WTC11 (cell line): Measurements from ENCODE around the gene CHRM4. TPM values are rescaled to one million over a fixed set of nuclear protein-coding genes. Genes with fewer than 3 reads are reported as not detected.

ENCODE experiments used
- ATAC-seq: fragments of 200-7000 bp; cut with Tn5 transposase; 2 replicates; pipeline ENCODE4 v1.10.0; 2021; ENCODE audit warnings: mild to moderate bottlenecking, moderate library complexity
- CTCF ChIA-PET: fragments of 300-600 bp; sonication (Branson Sonifier 250); formaldehyde crosslinking; loops from one replicate; lab custom pipeline; 2021; ENCODE audit warnings: antibody characterized with exemption; lab: Charles Lee
- POLR2A ChIA-PET: fragments of 350-600 bp; sonication (Branson Sonifier 250); formaldehyde crosslinking; loops from one replicate; lab custom pipeline; 2021; ENCODE audit warnings: antibody characterized with exemption; lab: Charles Lee
- DNase-seq: peaks from one replicate; pipeline ENCODE4 v3.0.0; 2021; ENCODE audit warnings: low spot score
- H3K27ac Mint-ChIP-seq: 2 replicates; pipeline ENCODE4 v1.8.0; 2021; ENCODE audit warnings: mixed read lengths
- H3K27me3 Mint-ChIP-seq: 2 replicates; pipeline ENCODE4 v1.8.0; 2021; ENCODE audit warnings: low read depth, mild to moderate bottlenecking, moderate library complexity, mixed read lengths
- H3K36me3 Mint-ChIP-seq: 2 replicates; pipeline ENCODE4 v1.8.0; 2021; ENCODE audit warnings: mixed read lengths
- H3K4me1 Mint-ChIP-seq: 2 replicates; pipeline ENCODE4 v1.8.0; 2022; ENCODE audit warnings: mixed read lengths
- H3K4me3 Mint-ChIP-seq: 2 replicates; pipeline ENCODE4 v1.8.0; 2021; ENCODE audit warnings: mild to moderate bottlenecking, moderate library complexity, mixed read lengths
- H3K9me3 Mint-ChIP-seq: 2 replicates; pipeline ENCODE4 v1.8.0; 2021; ENCODE audit warnings: mixed read lengths
- AFF4 ChIP-seq: sonication (generic); formaldehyde crosslinking; IDR thresholded peaks from 2 replicates; pipeline ENCODE4 v1.8.1; 2023; ENCODE audit warnings: mild to moderate bottlenecking, missing genetic modification reagents, borderline replicate concordance
- ATF1 ChIP-seq: sonication (generic); formaldehyde crosslinking; IDR thresholded peaks from 2 replicates; pipeline ENCODE4 v1.8.1; 2023; ENCODE audit warnings: mild to moderate bottlenecking, moderate library complexity, missing genetic modification reagents
- CREM ChIP-seq: sonication (generic); formaldehyde crosslinking; IDR thresholded peaks from 2 replicates; pipeline ENCODE4 v1.8.1; 2022; ENCODE audit warnings: mild to moderate bottlenecking, missing genetic modification reagents, moderate library complexity
- CTCF ChIP-seq: fragments of 200-600 bp; IDR thresholded peaks from 2 replicates; pipeline ENCODE4 v1.8.0; 2022; ENCODE audit warnings: antibody characterized with exemption
- E2F5 ChIP-seq: sonication (generic); formaldehyde crosslinking; IDR thresholded peaks from 2 replicates; pipeline ENCODE4 v1.8.1; 2022; ENCODE audit warnings: mild to moderate bottlenecking, moderate library complexity, missing genetic modification reagents
- EMX1 ChIP-seq: fragments of 250-450 bp; sonication (Bioruptor Pico); IDR thresholded peaks from 2 replicates; pipeline ENCODE4 v1.8.0; 2021; ENCODE audit warnings: mild to moderate bottlenecking
- FOXJ3 ChIP-seq: sonication (generic); formaldehyde crosslinking; IDR thresholded peaks from 2 replicates; pipeline ENCODE4 v1.9.0; 2021; ENCODE audit warnings: missing genetic modification reagents, mild to moderate bottlenecking, borderline replicate concordance
- FOXP1 ChIP-seq: sonication (generic); formaldehyde crosslinking; IDR thresholded peaks from 2 replicates; pipeline ENCODE4 v1.8.0; 2022; ENCODE audit warnings: missing genetic modification reagents, mild to moderate bottlenecking, moderate library complexity, borderline replicate concordance
- GABPB1 ChIP-seq: sonication (generic); formaldehyde crosslinking; IDR thresholded peaks from 2 replicates; pipeline ENCODE4 v1.8.1; 2023; ENCODE audit warnings: mild to moderate bottlenecking, missing genetic modification reagents
- HMGXB4 ChIP-seq: sonication (generic); formaldehyde crosslinking; IDR thresholded peaks from 2 replicates; pipeline ENCODE4 v1.8.1; 2023; ENCODE audit warnings: mild to moderate bottlenecking, moderate library complexity, missing genetic modification reagents
- NFYB ChIP-seq: sonication (generic); formaldehyde crosslinking; conservative IDR thresholded peaks from 2 replicates; pipeline ENCODE4 v1.8.0; 2022; ENCODE audit warnings: low read depth, missing genetic modification reagents
- NR3C1 ChIP-seq: sonication (generic); formaldehyde crosslinking; conservative IDR thresholded peaks from 2 replicates; pipeline ENCODE4 v1.8.1; 2023; ENCODE audit warnings: low read depth, mild to moderate bottlenecking, missing genetic modification reagents
- PRRX2 ChIP-seq: fragments of 250-450 bp; sonication (Bioruptor Pico); IDR thresholded peaks from 2 replicates; pipeline ENCODE4 v1.8.0; 2021; ENCODE audit warnings: mild to moderate bottlenecking
- RORB ChIP-seq: fragments of 250-450 bp; sonication (Bioruptor Pico); IDR thresholded peaks from 2 replicates; pipeline ENCODE4 v1.9.0; 2021; ENCODE audit warnings: mild to moderate bottlenecking
- STAT6 ChIP-seq: sonication (generic); formaldehyde crosslinking; conservative IDR thresholded peaks from 2 replicates; pipeline ENCODE4 v1.8.1; 2023; ENCODE audit warnings: mild to moderate bottlenecking, low read depth, missing genetic modification reagents, moderate library complexity
- TEAD1 ChIP-seq: sonication (generic); formaldehyde crosslinking; IDR thresholded peaks from 2 replicates; pipeline ENCODE4 v1.8.0; 2022; ENCODE audit warnings: mild to moderate bottlenecking, missing genetic modification reagents
- ZNF121 ChIP-seq: sonication (generic); formaldehyde crosslinking; IDR thresholded peaks from 2 replicates; pipeline ENCODE4 v1.8.0; 2023; ENCODE audit warnings: missing genetic modification reagents
- ZNF232 ChIP-seq: sonication (generic); formaldehyde crosslinking; IDR thresholded peaks from 2 replicates; pipeline ENCODE4 v1.8.0; 2022; ENCODE audit warnings: mild to moderate bottlenecking, missing genetic modification reagents
- ZNF317 ChIP-seq: sonication (generic); formaldehyde crosslinking; IDR thresholded peaks from 2 replicates; pipeline ENCODE4 v1.8.1; 2023; ENCODE audit warnings: low read depth, mild to moderate bottlenecking, moderate library complexity, missing genetic modification reagents, borderline replicate concordance
- ZNF423 ChIP-seq: fragments of 250-450 bp; sonication (Bioruptor Pico); IDR thresholded peaks from 2 replicates; pipeline ENCODE4 v2.1.2; 2022; ENCODE audit warnings: mild to moderate bottlenecking, moderate library complexity
- ZSCAN18 ChIP-seq: fragments of 250-450 bp; sonication (Bioruptor Pico); IDR thresholded peaks from 2 replicates; pipeline ENCODE4 v2.1.2; 2022; ENCODE audit warnings: mild to moderate bottlenecking, moderate library complexity
- total RNA-seq: library from RNA; stranded (reverse); gene quantifications from 3 replicates; pipeline ENCODE4 v1.2.3, GENCODE V29; 2021

The CHRM4 gene
- total RNA-seq, 1 experiment from 2014 or later = 0.85 TPM

GRCh38 chr11:46353698-46354097, 37.9 kb downstream of the CHRM4 start (continued):
- TF ChIP-seq HMGXB4 = no peak
- TF ChIP-seq E2F5 (CRISPR knock-in tag) = no peak
- TF ChIP-seq ZNF317 (CRISPR knock-in tag) = no peak
- TF ChIP-seq TEAD1 = no peak
- TF ChIP-seq ZNF121 (CRISPR knock-in tag) = no peak
- no peak for TF ChIP-seq NR3C1 (CRISPR knock-in tag)
- no peak for TF ChIP-seq ZSCAN18 (CRISPR knock-in tag)
- TF ChIP-seq RORB (CRISPR knock-in tag) = no peak
- TF ChIP-seq FOXJ3 = no peak
- TF ChIP-seq ZNF232 = no peak
- TF ChIP-seq CREM (CRISPR knock-in tag) = no peak
- no peak for TF ChIP-seq CTCF
- TF ChIP-seq ATF1 = no peak

- CTCF ChIA-PET = interaction anchor here (0.5 to 8.8 kb wide), 53 partner anchors 9 to 522 kb away, joined by 3 to 231 read pairs (median 5); partner anchors contain the start of genes ARHGAP1, CHRM4, CREB3L1 and MDK
- POLR2A ChIA-PET = interaction anchor here (1.0 to 1.9 kb wide), 6 partner anchors 9 to 57 kb away, joined by 3 to 13 read pairs (median 4); no protein-coding TSS in a partner anchor
- Mint-ChIP-seq H3K9me3 (no peaks in the 10 kb centered on the region), H3K4me1 (peaks cover 64% of the 10 kb centered on the region), H3K36me3 (peaks cover 6% of the 10 kb centered on the region; the same call in 1 of the 2 replicates), H3K27ac (peak overlapping the region; percentile 89), H3K27me3 (no peaks in the 10 kb centered on the region), H3K4me3 (peak overlapping the region; percentile 30)
- ATAC-seq (peak; percentile 77), DNase-seq (peak; percentile 86)
- no peak for TF ChIP-seq EMX1 (CRISPR knock-in tag)
- no peak for TF ChIP-seq TEAD1
- TF ChIP-seq AFF4 (CRISPR knock-in tag) = no peak
- peak; percentile 47; the same call in 1 of the 2 replicates for TF ChIP-seq GABPB1 (CRISPR knock-in tag)
- TF ChIP-seq RORB (CRISPR knock-in tag) = no peak
- TF ChIP-seq STAT6 (CRISPR knock-in tag) = no peak
- peak; percentile 98 for TF ChIP-seq CTCF
- 0 out of 2 replicates have a peak, but pooled peaks have one; percentile 13 for TF ChIP-seq NFYB
- TF ChIP-seq FOXP1 (CRISPR knock-in tag) = peak; percentile 71; the same call in 1 of the 2 replicates
- no peak for TF ChIP-seq PRRX2
- no peak for TF ChIP-seq ZNF423 (CRISPR knock-in tag)
These were observed 39.3 kb downstream of the CHRM4 start for GRCh38 chr11:46352063-46352841.
